NCI-H82 (cell line): ENCODE measurements around the gene ADAMTS16.

ENCODE experiments used
- DNase-seq: peaks from one replicate; lab custom pipeline; 2025; lab: John Stamatoyannopoulos, UW

Gene ADAMTS16

DNA sequence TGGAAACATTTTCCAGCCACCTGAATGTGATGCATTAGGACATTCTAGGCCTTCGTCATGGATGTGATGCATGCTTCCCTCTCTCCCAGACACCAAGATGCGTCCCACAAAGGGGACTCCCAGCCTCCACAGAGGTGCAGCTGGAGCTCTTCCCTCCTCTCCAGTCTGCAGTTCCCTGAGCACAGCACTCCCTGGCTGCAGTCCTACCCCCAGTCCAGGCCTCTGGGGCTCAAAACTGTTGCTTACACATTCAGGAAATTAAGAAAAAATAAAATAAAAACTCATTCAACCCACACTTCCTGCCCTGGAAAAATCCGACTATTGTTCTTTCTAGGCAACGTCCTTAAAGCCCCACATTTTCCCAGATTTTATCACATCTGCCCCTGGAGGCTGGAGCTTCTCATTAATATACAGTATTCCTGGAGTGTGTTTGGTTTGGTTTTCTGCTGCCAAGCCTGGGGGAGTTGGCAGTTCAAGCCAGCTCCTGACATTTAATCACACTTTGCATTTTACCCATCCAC, 204.0 kb downstream of the ADAMTS16 start:
- no peak for DNase-seq

DNA sequence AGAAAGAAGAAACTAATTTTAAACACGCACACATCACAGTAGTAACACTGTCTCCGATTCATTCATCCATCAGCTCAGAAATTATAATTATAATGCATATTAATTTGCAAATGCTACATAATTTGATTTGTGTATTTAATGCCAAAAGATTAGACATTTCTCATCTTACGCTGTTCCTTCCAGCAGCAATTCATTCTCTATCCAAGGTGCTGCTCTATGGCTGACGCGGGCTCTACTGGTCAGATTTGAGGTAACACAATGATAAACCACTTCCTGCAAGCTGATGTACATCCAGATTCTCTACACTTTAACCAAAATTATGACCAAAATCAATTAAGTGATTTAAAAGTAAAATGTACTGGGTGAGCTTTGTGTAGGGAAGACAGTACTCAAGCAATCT, 204.5 kb downstream of the ADAMTS16 start:
- no peak for DNase-seq

DNA sequence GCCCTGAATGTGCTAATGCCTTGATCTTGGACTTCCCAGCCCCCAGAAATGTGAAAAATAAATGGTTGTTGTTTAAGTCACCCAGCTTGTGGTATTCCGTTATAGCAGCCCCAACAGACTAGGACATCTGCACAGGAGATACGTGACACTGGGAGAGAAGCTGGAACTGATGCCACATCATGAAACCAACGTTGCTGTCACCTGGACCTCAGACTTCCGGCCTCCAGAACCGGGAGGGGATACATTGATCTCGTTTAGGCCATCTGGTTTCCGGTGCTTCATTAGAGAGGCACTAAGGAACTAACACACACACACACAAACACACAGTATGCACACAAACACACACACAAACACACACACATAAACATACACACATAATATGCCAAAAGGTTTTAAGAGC, 207.3 kb downstream of the ADAMTS16 start:
- DNase-seq: no peak

DNA sequence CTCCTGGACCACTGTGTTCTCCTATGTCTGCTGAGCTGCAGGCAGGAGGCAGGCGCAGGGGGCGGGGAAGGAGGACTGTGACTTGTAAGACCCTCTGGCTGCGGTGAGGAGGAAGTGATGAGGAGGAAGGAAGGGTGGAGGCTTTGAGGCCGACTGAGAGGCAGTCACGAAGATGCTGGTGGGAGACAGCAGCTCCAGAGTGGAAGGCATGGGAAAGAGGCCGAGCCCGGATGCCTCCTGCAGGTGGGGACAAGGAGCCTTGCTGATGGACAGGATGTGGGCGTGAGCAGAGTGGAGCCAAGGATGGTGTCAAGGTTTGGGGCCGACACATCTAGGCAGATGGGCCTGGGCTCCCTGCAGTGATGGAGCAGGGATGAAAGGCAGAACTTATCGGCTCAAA, 208.0 kb downstream of the ADAMTS16 start:
- no peak for DNase-seq

DNA sequence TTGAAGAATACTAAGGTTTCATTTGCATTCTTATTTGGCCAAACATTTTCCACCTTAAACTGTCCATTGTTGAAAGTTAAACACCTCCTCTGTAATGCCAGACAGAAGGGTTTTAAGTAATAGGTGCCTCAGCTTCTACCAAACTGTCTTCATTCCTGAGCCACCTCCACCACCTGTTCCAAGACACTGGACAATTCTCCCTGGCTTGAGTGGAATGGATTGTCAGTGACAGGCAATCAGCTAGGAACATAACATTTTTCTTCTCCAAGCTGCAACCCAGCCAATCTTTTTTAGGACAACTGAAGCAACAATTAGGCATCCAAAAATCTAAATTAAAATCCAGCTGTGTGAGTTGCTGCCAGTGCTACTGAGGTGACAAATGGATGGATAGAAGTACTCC, 208.4 kb downstream of the ADAMTS16 start:
- DNase-seq: no peak

DNA sequence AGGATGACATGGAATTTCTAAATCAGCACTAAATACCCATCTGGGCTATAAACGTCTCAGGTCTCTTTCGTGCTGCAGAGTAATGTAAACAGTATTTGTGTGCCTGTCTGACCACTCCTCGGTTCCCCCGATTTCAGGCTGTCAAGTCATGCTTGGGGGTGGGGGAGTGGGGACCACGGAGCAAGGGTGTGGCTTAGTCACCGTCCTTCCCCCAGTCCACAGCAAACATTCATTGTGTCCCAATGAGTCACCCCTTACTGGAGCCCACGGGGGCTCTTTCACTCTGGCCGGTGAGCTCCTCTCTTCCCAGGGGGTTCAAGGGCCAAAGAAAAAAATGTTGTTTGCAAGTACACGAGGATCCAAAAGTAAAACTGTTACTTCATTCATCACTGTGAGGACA, 210.0 kb downstream of the ADAMTS16 start:
- DNase-seq: no peak

DNA sequence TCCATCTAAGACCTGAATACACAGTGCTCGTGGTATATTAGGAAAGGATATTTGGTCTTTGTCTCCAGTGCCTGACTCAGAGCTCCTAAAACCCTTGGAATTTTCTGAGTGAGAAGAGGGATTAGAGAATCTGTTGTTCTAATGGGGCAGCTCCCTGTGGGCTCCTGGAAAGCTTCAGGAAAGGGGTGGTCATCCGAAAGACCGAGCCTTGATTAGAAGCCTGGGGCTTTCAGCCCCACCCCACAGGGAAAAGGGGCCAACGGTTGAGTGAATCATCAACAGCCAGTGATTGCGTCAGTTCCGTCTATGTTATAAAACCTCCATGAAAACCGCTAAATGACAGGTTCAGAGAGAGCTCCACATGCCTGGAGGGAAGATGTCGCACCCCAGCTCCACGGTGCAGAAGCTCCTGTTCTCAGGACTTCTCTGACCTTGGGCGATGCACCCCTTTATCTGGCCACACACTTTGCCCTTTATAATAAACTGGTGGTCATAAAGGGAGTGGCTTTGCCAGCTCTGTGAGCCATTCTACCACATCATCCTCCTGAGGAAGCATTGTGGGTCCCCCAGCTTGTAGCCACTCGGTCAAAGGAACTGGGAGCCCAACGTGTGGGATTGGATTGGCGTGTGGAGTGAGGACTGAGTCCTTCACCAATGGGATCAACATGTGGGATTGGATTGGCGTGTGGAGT, 211.3 kb downstream of the ADAMTS16 start:
- no peak for DNase-seq

DNA sequence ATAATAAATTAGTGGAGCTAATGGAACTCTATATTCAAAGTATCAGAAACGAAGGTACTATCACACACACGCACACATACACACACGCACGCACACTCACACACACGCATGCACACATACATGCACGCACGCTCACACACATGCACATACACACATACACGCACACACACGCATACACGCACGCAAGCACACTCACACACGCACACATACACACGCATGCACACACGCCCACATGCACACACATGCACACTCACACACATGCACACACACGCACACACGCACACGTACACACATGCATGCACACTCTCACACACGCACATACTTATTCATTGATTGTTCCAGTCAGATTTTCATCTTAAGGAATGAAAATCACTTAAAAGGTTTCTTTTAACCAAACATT, 212.5 kb downstream of the ADAMTS16 start:
- DNase-seq: no peak

DNA sequence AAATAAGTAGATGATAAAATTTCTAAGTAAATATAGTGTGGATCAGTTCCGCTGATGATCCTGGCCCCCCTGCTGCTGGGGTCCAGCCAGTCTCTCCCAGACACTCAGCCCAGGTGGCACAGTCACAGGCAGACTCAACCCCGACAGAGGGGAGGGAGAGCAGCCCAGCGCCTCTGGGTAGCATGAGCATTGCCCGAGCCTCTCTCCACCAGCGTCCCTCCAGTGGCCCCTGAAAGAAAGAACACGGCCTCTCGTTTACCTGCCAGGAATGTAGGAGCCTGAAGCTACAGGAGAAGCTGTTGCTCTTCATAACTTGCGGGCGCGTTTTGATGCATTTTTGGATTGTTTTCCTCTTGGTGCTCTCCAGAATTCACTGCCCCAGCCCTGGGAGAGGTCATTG, 213.6 kb downstream of the ADAMTS16 start:
- DNase-seq: no peak

DNA sequence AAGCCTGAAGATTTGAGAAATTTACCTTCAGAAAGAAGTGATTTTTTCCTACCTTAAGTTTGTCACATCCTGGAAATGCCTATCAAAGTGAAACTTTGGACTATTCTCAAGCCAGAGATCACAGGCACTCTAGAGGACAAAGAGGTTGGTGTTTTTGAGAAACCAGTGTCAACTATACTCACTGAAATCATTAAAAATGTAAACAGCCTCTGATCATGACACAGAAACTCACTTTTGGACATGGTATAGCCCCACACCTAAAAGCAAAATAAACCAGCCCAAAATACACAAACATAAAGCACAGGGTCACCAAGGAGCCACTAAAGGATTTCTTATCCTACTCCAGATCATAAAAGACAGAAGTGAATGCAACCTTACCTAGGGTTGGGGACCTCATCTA, 216.6 kb downstream of the ADAMTS16 start:
- no peak for DNase-seq

DNA sequence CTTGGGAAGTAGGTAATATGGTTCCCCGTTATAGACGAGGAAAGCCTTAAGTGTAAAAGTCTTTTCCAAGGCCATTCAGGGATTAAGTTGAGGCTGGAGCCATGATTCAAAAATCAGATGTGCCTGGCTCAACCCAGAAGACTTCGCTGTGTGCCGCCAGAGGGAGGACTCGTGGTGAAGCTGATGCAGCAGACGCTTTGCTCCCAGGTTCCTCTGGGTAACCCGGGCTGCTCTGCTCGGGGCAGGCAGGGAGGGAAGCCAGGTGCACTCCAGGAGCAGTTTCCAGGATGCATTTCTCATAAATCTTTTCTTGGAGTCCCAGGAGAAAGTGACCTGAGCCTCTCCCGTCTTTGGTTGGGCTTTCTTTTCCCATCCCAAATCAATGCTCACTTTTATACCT, 219.5 kb downstream of the ADAMTS16 start:
- DNase-seq: no peak

DNA sequence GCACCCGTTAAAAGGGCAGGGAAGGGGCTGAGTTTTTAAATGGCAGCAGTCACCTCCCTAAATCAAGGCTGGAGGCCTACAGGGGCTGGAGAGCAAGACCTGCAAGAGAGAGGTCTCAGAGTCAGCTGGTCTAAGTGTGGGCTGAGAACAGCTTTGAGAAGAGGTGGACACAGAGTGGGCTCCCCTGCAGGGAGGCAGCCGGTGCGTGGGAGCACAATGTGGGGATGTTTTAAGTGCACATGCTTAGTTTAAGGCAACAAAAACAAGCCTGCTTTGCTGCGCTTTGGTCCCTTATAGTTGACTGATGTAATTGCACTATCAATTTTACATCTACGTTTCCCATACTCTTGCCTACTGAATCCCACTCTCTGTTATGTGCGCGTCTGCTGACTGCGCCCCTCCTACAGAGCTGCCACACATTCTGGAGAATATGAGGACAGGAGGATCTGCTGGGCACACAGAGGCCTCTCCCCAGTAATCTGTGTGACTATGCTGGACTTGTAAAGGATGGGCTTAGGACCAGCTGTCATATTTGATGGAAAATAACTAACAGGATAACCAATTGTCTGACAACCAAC, 220.3 kb downstream of the ADAMTS16 start:
- DNase-seq: peak; percentile 58

DNA sequence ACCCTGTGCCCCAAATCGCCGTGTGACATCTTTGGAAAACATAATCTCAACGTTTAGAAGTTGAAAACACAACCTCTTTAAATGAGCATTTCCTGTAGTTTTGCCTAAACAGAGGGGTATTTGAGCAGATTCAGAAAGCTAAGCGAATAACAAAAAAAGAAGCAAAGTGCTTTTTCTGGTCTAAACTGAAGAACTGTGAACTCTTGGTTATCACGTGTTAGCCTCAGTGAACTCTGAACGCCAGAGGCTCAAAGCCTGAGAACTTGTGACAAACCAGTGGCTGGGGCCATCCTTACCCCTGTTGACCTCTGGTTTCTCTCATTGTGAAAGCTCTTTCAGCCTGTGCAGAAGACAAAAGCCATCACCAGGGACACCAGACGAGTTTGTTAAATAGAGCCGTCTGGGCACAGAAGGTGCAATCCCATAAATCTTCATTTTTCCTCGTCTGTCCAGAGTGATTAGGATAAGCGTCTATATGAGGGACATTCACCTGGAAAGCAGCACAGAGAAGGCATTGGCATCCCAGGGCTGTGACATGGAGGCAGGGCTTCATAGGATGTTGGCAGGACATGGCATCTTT, 220.9 kb downstream of the ADAMTS16 start:
- peak; percentile 85 for DNase-seq

DNA sequence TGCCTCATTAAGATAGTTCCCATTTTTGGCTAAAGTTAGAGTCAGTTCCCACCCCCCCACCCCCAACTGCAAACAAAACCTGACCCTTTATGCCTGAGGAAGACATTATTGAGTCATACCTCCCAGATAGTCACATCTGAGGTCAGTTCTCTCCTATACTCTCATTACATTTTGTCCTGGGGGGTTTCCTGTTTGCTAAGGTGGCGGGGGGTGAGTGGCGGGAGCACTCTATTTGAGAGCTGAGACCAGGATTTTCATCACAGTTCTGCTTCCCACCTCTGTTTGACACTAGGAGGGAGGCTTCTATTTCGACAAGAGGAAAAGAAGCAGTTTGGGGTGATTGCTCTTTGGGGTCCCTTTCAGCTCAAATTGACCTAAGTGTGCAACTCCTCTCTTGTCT, 222.9 kb downstream of the ADAMTS16 start:
- no peak for DNase-seq

DNA sequence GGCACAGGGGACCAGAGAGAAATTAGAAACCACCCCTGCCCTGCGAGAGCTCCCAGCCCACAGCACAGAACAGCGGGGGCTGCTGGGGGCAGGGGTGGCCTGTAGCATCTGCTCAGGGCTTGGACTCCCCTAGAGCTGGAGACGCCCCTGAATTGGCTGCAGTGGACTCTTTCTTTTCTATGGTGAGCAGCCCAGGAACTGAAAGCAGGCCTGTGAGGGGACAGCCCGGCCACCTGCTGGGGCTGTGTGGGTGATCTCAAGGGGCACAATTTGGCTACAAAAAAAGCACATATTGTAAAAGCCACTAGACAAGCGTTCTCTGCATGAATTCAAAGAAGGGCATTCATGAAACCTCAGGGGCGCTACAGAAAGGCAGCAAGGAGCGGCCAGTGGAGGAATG, 224.8 kb downstream of the ADAMTS16 start:
- no peak for DNase-seq

DNA sequence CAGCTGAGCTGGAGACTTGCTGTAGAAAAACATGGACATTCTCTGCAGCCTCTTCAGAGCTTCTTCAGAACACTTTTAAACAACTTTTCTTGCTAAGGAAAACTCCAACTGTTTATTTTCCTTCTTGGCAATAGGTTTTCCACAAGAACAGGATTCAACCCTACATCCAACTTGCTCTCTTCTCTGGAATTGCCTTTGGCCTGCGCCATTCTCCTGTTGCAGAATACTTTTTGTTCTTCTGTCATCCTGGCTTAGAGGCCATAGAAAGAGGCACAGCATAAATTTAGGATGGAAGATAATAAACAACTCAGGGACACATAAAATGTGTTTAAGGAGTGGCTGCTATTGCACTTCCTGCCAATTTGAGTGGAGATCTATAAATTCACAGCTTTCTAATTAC, 227.6 kb downstream of the ADAMTS16 start:
- DNase-seq: no peak

DNA sequence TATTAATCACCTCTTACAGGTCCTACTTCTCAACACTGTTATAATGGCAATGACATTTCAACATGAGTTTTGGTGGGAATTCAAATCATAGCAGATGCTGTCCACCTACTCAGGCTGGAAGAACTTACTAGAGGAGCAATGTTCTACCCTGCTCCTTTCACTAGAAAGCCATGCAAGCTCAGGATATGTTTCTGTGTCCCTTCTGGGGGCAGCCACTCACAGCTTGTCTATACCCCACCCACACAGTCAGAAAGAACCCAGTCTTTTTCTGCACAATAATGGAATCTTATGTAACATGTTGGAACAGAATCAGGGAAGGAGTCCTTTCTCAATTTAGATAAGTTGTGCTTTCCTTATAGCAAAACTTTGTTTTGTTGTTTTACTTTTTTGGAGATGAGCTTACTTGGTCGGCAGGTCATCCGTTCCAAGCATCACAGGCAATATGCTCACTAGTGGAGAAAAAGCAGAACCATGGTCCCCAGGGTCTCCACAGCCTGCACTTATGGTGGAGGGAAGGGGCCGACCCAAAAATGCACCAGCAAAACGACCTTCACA, 229.0 kb downstream of the ADAMTS16 start:
- no peak for DNase-seq
